Astrocyte (in vitro differentiated cells and primary cell): ENCODE results near the gene NSD2. TPM values are rescaled to one million over a fixed set of nuclear protein-coding genes. Genes with fewer than 3 reads are reported as not detected.

Source experiments
- DNase-seq: peaks from one replicate; pipeline ENCODE4 v3.0.0-alpha.2; 2010; ENCODE audit warnings: low read depth
- FAIRE-seq: peaks from 2 replicates; lab custom pipeline; 2011; peaks lifted over from hg19 to GRCh38; lab: Jason Lieb, UNC
- H2AFZ ChIP-seq: 2 replicates; pipeline ENCODE4 v1.6.0; 2012; ENCODE audit warnings: low read depth, low read length, inconsistent platforms
- H3K27ac ChIP-seq: 2 replicates; pipeline ENCODE4 v1.5.1; 2011; ENCODE audit warnings: low read depth, low read length, inconsistent platforms
- H3K27me3 ChIP-seq: 2 replicates; pipeline ENCODE4 v1.6.0; 2011; ENCODE audit warnings: low read length, inconsistent platforms; ENCODE audit not compliant: insufficient read depth
- H3K36me3 ChIP-seq: 2 replicates; pipeline ENCODE4 v1.5.1; 2011; ENCODE audit warnings: low read length, inconsistent platforms; ENCODE audit not compliant: insufficient read depth
- H3K4me1 ChIP-seq: 2 replicates; pipeline ENCODE4 v1.5.1; 2011; ENCODE audit warnings: low read length, inconsistent platforms; ENCODE audit not compliant: insufficient read depth
- H3K4me2 ChIP-seq: 2 replicates; pipeline ENCODE4 v1.6.0; 2012; ENCODE audit warnings: low read length, inconsistent platforms
- H3K4me3 ChIP-seq: 2 replicates; pipeline ENCODE4 v1.5.1; 2011; ENCODE audit warnings: low read depth, mild to moderate bottlenecking, low read length, inconsistent platforms; ENCODE audit not compliant: insufficient read depth
- H3K79me2 ChIP-seq: 2 replicates; pipeline ENCODE4 v1.6.0; 2012; ENCODE audit warnings: mild to moderate bottlenecking, low read length, inconsistent platforms; ENCODE audit not compliant: insufficient read depth
- H3K9ac ChIP-seq: 2 replicates; pipeline ENCODE4 v1.6.0; 2012; ENCODE audit warnings: mild to moderate bottlenecking, low read length, inconsistent platforms
- H3K9me3 ChIP-seq: 2 replicates; pipeline ENCODE4 v1.5.1; 2012; ENCODE audit warnings: low read depth, mild to moderate bottlenecking, low read length, inconsistent platforms; ENCODE audit not compliant: insufficient read depth
- H4K20me1 ChIP-seq: 2 replicates; pipeline ENCODE4 v1.6.0; 2012; ENCODE audit warnings: low read length, inconsistent platforms; ENCODE audit not compliant: insufficient read depth
- H3K27ac Mint-ChIP-seq: one replicate; pipeline ENCODE4 v1.8.0; 2021; ENCODE audit warnings: mild to moderate bottlenecking, mixed read lengths; ENCODE audit not compliant: unreplicated experiment
- H3K27me3 Mint-ChIP-seq: one replicate; pipeline ENCODE4 v1.8.0; 2021; ENCODE audit warnings: low read depth, mixed read lengths; ENCODE audit not compliant: unreplicated experiment
- H3K36me3 Mint-ChIP-seq: one replicate; pipeline ENCODE4 v1.8.0; 2021; ENCODE audit warnings: low read depth, mixed read lengths; ENCODE audit not compliant: unreplicated experiment
- H3K4me1 Mint-ChIP-seq: one replicate; pipeline ENCODE4 v1.8.0; 2021; ENCODE audit warnings: low read depth, mixed read lengths; ENCODE audit not compliant: unreplicated experiment
- H3K4me3 Mint-ChIP-seq: one replicate; pipeline ENCODE4 v1.8.0; 2021; ENCODE audit warnings: mild to moderate bottlenecking, moderate library complexity, mixed read lengths; ENCODE audit not compliant: unreplicated experiment
- H3K9me3 Mint-ChIP-seq: one replicate; pipeline ENCODE4 v1.8.0; 2021; ENCODE audit warnings: mild to moderate bottlenecking, mixed read lengths; ENCODE audit not compliant: unreplicated experiment
- EZH2 ChIP-seq: IDR thresholded peaks from 2 replicates; pipeline ENCODE4 v1.6.1; 2012; ENCODE audit warnings: mild to moderate bottlenecking, low read length, inconsistent platforms; ENCODE audit not compliant: insufficient read depth
- total RNA-seq: library from RNA; stranded (reverse); gene quantifications from 2 replicates; pipeline ENCODE4 v1.2.1, GENCODE V29; 2021
- TF ChIP-seq, protein P1 (sequence below): IDR thresholded peaks from 2 replicates; pipeline ENCODE4 v1.5.1; 2011; ENCODE audit warnings: low read depth, mild to moderate bottlenecking, inconsistent platforms, low read length, moderate library complexity; ENCODE audit not compliant: insufficient read depth

Gene NSD2
- total RNA-seq, 1 donor from 2014 or later, result 31.3 TPM

DNA sequence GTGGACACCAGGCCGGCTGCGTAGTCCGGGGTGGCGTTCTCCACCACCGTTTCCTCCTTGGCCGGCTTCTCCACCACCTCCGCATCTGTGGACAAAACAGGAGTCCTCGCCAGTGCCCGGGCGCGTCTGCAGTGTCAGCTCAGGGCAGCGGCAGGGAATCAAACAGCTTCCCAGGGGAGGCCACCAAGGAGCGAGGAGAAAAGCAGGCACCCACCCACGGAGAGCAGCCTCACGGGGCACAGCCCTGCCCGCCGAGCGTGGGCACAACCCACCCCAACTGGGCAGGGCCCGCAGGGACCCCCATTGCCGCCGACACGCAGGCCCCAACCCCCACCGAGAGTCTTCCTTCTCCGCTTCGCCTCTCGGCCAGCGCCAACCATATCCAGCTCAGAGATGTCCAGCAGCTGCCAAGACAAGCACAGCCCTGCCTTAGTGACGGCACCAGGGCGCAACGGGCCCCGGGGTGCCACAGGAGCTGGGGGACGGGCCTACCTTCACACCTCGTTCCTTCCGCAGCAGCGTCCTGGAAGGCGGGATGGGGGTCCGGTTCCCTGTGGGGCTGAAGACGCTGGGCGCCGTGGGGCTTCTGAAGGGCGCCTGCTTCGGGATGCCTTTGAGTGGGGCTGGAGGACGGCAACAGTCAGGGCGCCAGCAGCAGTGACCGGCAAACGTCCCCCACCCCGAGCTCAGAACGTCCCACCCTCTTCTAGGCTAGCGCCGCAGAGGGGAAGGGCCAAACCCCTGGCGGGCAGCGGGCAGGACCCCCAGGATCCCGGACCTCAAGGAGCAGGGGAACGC, 114.8 kb downstream of the NSD2 start:
- Histone ChIP-seq H3K79me2 (no peaks in the 10 kb centered on the region), H2AFZ (no peak overlapping the region), H3K9me3 (no peaks in the 10 kb centered on the region), H3K9ac (no peak overlapping the region), H3K27me3 (no peaks in the 10 kb centered on the region), H3K4me2 (no peak overlapping the region), H3K4me3 (no peak overlapping the region), H3K27ac (no peak overlapping the region), H3K4me1 (no peaks in the 10 kb centered on the region), H3K36me3 (peaks cover 15% of the 10 kb centered on the region), H4K20me1 (peaks cover 15% of the 10 kb centered on the region)
- no peak for DNase-seq
- peaks cover 17% of the 10 kb centered on the region for H3K36me3 Mint-ChIP-seq
- no peaks in the 10 kb centered on the region for H3K9me3 Mint-ChIP-seq
- H3K4me1 Mint-ChIP-seq, result no peaks in the 10 kb centered on the region
- no peak for TF ChIP-seq EZH2
- TF ChIP-seq, protein P1, sequence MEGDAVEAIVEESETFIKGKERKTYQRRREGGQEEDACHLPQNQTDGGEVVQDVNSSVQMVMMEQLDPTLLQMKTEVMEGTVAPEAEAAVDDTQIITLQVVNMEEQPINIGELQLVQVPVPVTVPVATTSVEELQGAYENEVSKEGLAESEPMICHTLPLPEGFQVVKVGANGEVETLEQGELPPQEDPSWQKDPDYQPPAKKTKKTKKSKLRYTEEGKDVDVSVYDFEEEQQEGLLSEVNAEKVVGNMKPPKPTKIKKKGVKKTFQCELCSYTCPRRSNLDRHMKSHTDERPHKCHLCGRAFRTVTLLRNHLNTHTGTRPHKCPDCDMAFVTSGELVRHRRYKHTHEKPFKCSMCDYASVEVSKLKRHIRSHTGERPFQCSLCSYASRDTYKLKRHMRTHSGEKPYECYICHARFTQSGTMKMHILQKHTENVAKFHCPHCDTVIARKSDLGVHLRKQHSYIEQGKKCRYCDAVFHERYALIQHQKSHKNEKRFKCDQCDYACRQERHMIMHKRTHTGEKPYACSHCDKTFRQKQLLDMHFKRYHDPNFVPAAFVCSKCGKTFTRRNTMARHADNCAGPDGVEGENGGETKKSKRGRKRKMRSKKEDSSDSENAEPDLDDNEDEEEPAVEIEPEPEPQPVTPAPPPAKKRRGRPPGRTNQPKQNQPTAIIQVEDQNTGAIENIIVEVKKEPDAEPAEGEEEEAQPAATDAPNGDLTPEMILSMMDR, result no peak
- no peaks in the 10 kb centered on the region for H3K27me3 Mint-ChIP-seq
- no peak for FAIRE-seq
- no peak overlapping the region for H3K27ac Mint-ChIP-seq
- H3K4me3 Mint-ChIP-seq, result no peak overlapping the region

DNA sequence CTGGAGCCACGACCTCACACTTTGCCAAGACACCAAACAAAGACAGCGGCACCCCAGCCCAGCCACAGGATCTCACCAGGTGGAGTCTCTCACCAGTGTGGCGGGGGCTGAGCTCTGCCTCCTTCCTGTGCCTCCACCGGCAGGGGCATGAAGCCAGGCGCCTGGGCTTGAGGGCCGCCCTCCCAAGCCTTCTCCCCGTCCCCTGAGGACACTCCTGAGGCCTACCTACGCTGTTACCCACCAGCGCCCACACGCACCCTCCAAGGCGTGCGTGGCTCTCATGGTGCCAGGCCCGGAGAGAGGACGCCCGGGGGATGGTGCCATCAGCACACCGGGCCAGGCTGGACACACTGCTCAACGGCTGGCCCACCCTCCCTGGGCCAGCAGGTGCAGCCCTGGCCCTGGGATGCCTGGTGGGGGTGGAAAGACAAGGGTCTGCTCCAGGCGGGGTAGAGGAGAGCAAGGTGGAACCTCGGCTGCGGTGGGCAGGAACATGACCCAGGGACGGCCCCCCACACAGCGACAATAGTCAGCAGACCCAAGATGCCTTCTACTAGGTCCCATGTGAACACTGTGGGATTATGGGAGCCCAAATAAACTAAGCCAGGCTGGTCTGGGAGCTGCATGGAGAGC, 115.5 kb downstream of the NSD2 start:
- H3K4me2 ChIP-seq, result no peak overlapping the region
- no peaks in the 10 kb centered on the region for H3K9me3 ChIP-seq
- H3K4me3 Mint-ChIP-seq, result no peak overlapping the region
- H3K27me3 ChIP-seq, result no peaks in the 10 kb centered on the region
- H3K9ac ChIP-seq, result no peak overlapping the region
- H4K20me1 ChIP-seq, result peaks cover 18% of the 10 kb centered on the region
- no peaks in the 10 kb centered on the region for H3K27me3 Mint-ChIP-seq
- no peaks in the 10 kb centered on the region for H3K9me3 Mint-ChIP-seq
- DNase-seq, result no peak
- H3K27ac Mint-ChIP-seq, result no peak overlapping the region
- H3K36me3 Mint-ChIP-seq, result peaks cover 15% of the 10 kb centered on the region
- no peak for TF ChIP-seq EZH2
- TF ChIP-seq, protein P1, result no peak
- no peaks in the 10 kb centered on the region for H3K4me1 ChIP-seq
- no peaks in the 10 kb centered on the region for H3K4me1 Mint-ChIP-seq
- no peak overlapping the region for H2AFZ ChIP-seq
- H3K79me2 ChIP-seq, result peaks cover 1% of the 10 kb centered on the region
- no peak overlapping the region for H3K27ac ChIP-seq
- no peak overlapping the region for H3K4me3 ChIP-seq
- FAIRE-seq, result no peak
- H3K36me3 ChIP-seq, result peaks cover 15% of the 10 kb centered on the region

DNA sequence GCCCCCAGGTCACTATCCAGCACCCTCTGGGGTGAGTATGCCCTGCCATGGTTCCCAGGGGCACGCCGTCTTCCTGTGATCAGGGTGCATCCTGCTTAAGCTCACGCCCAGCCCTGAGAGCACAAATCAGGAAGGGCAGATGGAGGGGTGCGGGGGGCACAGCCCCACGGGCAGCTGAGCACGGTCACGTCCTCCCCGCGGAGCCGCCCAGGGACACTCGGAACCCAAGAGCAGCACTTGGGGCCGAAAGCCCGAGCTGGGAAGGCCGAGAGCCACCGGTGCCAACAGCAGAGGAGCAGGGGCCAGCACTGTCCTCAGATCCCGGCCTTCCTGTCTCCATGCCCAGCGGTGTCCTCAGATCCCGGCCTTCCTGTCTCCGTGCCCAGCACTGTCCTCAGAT, 116.1 kb downstream of the NSD2 start:
- Mint-ChIP-seq H3K27ac (no peak overlapping the region), H3K9me3 (no peaks in the 10 kb centered on the region), H3K36me3 (peaks cover 15% of the 10 kb centered on the region), H3K4me3 (no peak overlapping the region), H3K4me1 (no peaks in the 10 kb centered on the region), H3K27me3 (no peaks in the 10 kb centered on the region)
- Histone ChIP-seq H3K27me3 (no peaks in the 10 kb centered on the region), H3K36me3 (peaks cover 10% of the 10 kb centered on the region), H4K20me1 (peaks cover 22% of the 10 kb centered on the region), H3K4me3 (no peak overlapping the region), H3K9me3 (no peaks in the 10 kb centered on the region), H3K4me2 (no peak overlapping the region), H3K27ac (no peak overlapping the region), H3K9ac (no peak overlapping the region), H2AFZ (no peak overlapping the region), H3K4me1 (no peaks in the 10 kb centered on the region), H3K79me2 (peaks cover 7% of the 10 kb centered on the region)
- DNase-seq (no peak), FAIRE-seq (no peak)
- TF ChIP-seq, protein P1, result no peak
- no peak for TF ChIP-seq EZH2
